H1 (cell line): ENCODE data around the gene LCP1. TPM values are rescaled to one million over a fixed set of nuclear protein-coding genes. Genes with fewer than 3 reads are reported as not detected.

ENCODE experiments used
- CTCF ChIA-PET: fragments of 300-600 bp; sonication (Branson Sonifier 250); formaldehyde crosslinking; loops from one replicate; lab custom pipeline; 2021; ENCODE audit not compliant: partially characterized antibody; lab: Charles Lee
- POLR2A ChIA-PET: fragments of 300-600 bp; sonication (Branson Sonifier 250); formaldehyde crosslinking; loops from one replicate; lab custom pipeline; 2021; ENCODE audit warnings: inconsistent platforms; ENCODE audit not compliant: partially characterized antibody; lab: Charles Lee
- DNase-seq, 2 experiments: peaks; one replicate each; pipeline versions ENCODE4 v3.0.0 to v3.0.0-alpha.2; 2010 to 2022; ENCODE audit warnings: low spot score in 2 of 2, low read depth in 1 of 2, mixed read lengths in 1 of 2
- FAIRE-seq: peaks from 2 replicates; lab custom pipeline; 2011; peaks lifted over from hg19 to GRCh38; lab: Jason Lieb, UNC
- H2AFZ ChIP-seq: 2 replicates; pipeline ENCODE4 v1.8.1; 2012; ENCODE audit warnings: low read length, inconsistent platforms
- H2AK5ac ChIP-seq: 2 replicates; pipeline ENCODE4 v1.6.1; 2013; ENCODE audit warnings: low read depth, low read length
- H2BK120ac ChIP-seq: replicated peaks from 2 replicates; pipeline ENCODE3; 2013; ENCODE audit warnings: low read depth, low read length, inconsistent platforms
- H2BK12ac ChIP-seq: 2 replicates; pipeline ENCODE4 v1.6.1; 2013; ENCODE audit warnings: low read depth, low read length
- H2BK15ac ChIP-seq: 2 replicates; pipeline ENCODE4 v1.6.1; 2013; ENCODE audit warnings: low read length
- H2BK20ac ChIP-seq: 2 replicates; pipeline ENCODE4 v1.6.1; 2013; ENCODE audit warnings: low read length
- H2BK5ac ChIP-seq: 2 replicates; pipeline ENCODE4 v1.6.1; 2013; ENCODE audit warnings: low read depth, low read length
- H3K14ac ChIP-seq: 2 replicates; pipeline ENCODE4 v1.6.1; 2013; ENCODE audit warnings: inconsistent platforms; ENCODE audit not compliant: insufficient read length
- H3K18ac ChIP-seq: 2 replicates; pipeline ENCODE4 v1.6.1; 2013; ENCODE audit warnings: low read length; ENCODE audit errors: extremely low read depth
- H3K23ac ChIP-seq: 2 replicates; pipeline ENCODE4 v1.6.1; 2013; ENCODE audit warnings: inconsistent platforms; ENCODE audit not compliant: insufficient read length
- H3K23me2 ChIP-seq: 2 replicates; pipeline ENCODE4 v1.6.1; 2013; ENCODE audit warnings: low read depth, low read length
- H3K27ac ChIP-seq: 2 replicates; pipeline ENCODE4 v1.6.1; 2011; ENCODE audit warnings: low read depth, low read length, inconsistent platforms
- H3K27me3 ChIP-seq, 4 experiments: replicated peaks in 1 of 4; 1 replicate in 1 of 4; 2 replicates in 3 of 4; pipeline versions ENCODE4 v1.6.1 to v1.8.1; 2011 to 2013; ENCODE audit warnings: low read length in 3 of 4, mild to moderate bottlenecking in 3 of 4, inconsistent platforms in 2 of 4, mixed read lengths in 2 of 4, moderate library complexity in 1 of 4; ENCODE audit not compliant: control insufficient read depth in 3 of 4, insufficient read depth in 3 of 4; ENCODE audit errors: extremely low read depth in 1 of 4
- H3K36me3 ChIP-seq, 4 experiments: 2 replicates each; pipeline versions ENCODE4 v1.6.1 to v1.8.1; 2011 to 2013; ENCODE audit warnings: mild to moderate bottlenecking in 4 of 4, low read length in 3 of 4, moderate library complexity in 2 of 4, control low read depth in 1 of 4, inconsistent platforms in 1 of 4; ENCODE audit not compliant: insufficient read depth in 4 of 4, control insufficient read depth in 2 of 4
- H3K4ac ChIP-seq: replicated peaks from 2 replicates; pipeline ENCODE3; 2013; ENCODE audit warnings: low read length, low read depth, mixed read lengths, inconsistent platforms; ENCODE audit not compliant: insufficient read length
- H3K4me1 ChIP-seq, 4 experiments: replicated peaks in 1 of 4; 1 replicate in 1 of 4; 2 replicates in 3 of 4; pipeline versions ENCODE4 v1.6.1 to v1.8.1; 2011 to 2013; ENCODE audit warnings: low read length in 3 of 4, inconsistent platforms in 2 of 4, mixed read lengths in 1 of 4; ENCODE audit not compliant: insufficient read depth in 4 of 4, control insufficient read depth in 3 of 4
- H3K4me2 ChIP-seq, 2 experiments: 2 replicates each; pipeline versions ENCODE4 v1.6.1 to v1.8.1; 2011 to 2013; ENCODE audit warnings: low read depth in 2 of 2, low read length in 2 of 2, control low read depth in 1 of 2, inconsistent platforms in 1 of 2, mild to moderate bottlenecking in 1 of 2; ENCODE audit not compliant: insufficient read depth in 1 of 2
- H3K4me3 ChIP-seq, 4 experiments: fragments of 200-600, 300-600 bp in 1 of 4; sonication (generic), shearing (Covaris generic), sonication (Bioruptor Twin) in 1 of 4; 2 replicates each; pipeline versions ENCODE4 v1.5.1 to v1.8.1; 2011 to 2016; ENCODE audit warnings: low read length in 4 of 4, low read depth in 3 of 4, control low read depth in 2 of 4, inconsistent platforms in 2 of 4, mild to moderate bottlenecking in 2 of 4, mixed read lengths in 1 of 4, moderate library complexity in 1 of 4; ENCODE audit not compliant: insufficient read depth in 2 of 4; ENCODE audit errors: extremely low read depth in 1 of 4
- H3K56ac ChIP-seq: replicated peaks from 2 replicates; pipeline ENCODE3; 2013; ENCODE audit warnings: low read depth, mild to moderate bottlenecking, mixed read lengths, low read length, inconsistent platforms; ENCODE audit not compliant: insufficient read length
- H3K79me1 ChIP-seq: 2 replicates; pipeline ENCODE4 v1.6.1; 2013; ENCODE audit warnings: low read depth, low read length, control low read depth
- H3K79me2 ChIP-seq, 2 experiments: 2 replicates each; pipeline versions ENCODE4 v1.6.1 to v1.8.1; 2012 to 2013; ENCODE audit warnings: low read length in 2 of 2, mild to moderate bottlenecking in 2 of 2, inconsistent platforms in 1 of 2; ENCODE audit not compliant: insufficient read depth in 2 of 2, control insufficient read depth in 1 of 2
- H3K9ac ChIP-seq, 4 experiments: replicated peaks in 1 of 4; 1 replicate in 1 of 4; 2 replicates in 3 of 4; pipeline versions ENCODE4 v1.6.1 to v1.8.1; 2011 to 2013; ENCODE audit warnings: low read depth in 3 of 4, low read length in 3 of 4, control low read depth in 2 of 4, mild to moderate bottlenecking in 2 of 4, moderate library complexity in 2 of 4, inconsistent platforms in 1 of 4; ENCODE audit errors: extremely low read depth in 1 of 4
- H3K9me3 ChIP-seq, 2 experiments: 2 replicates each; pipeline versions ENCODE4 v1.6.1 to v1.8.1; 2012 to 2013; ENCODE audit warnings: mild to moderate bottlenecking in 2 of 2, moderate library complexity in 2 of 2, control low read depth in 1 of 2, inconsistent platforms in 1 of 2, low read depth in 1 of 2, low read length in 1 of 2, mixed read lengths in 1 of 2; ENCODE audit not compliant: insufficient read depth in 2 of 2
- H4K20me1 ChIP-seq, 2 experiments: replicated peaks in 1 of 2; 2 replicates each; pipeline versions ENCODE3 to v1.8.1; 2011 to 2013; ENCODE audit warnings: inconsistent platforms in 2 of 2, low read length in 2 of 2, mild to moderate bottlenecking in 1 of 2; ENCODE audit not compliant: insufficient read depth in 2 of 2, control insufficient read depth in 1 of 2
- H4K5ac ChIP-seq: 2 replicates; pipeline ENCODE4 v1.6.1; 2013; ENCODE audit warnings: low read length, low read depth, mixed read lengths, inconsistent platforms; ENCODE audit not compliant: insufficient read length
- H4K8ac ChIP-seq: 2 replicates; pipeline ENCODE4 v1.8.0; 2013; ENCODE audit warnings: mild to moderate bottlenecking, moderate library complexity, low read length, inconsistent platforms; ENCODE audit not compliant: insufficient read depth; ENCODE audit errors: extremely low read depth
- H4K91ac ChIP-seq: replicated peaks from 2 replicates; pipeline ENCODE3; 2013; ENCODE audit warnings: low read length, mixed read lengths, inconsistent platforms; ENCODE audit not compliant: insufficient read length
- BRCA1 ChIP-seq: IDR thresholded peaks from 2 replicates; pipeline ENCODE4 v1.6.1; 2012; ENCODE audit warnings: low read depth, low read length, improper control_type of control experiment
- CTBP2 ChIP-seq: IDR thresholded peaks from 2 replicates; pipeline ENCODE4 v1.7.0; 2011; ENCODE audit warnings: borderline replicate concordance, mild to moderate bottlenecking, moderate library complexity, mixed read lengths, low read length; ENCODE audit not compliant: insufficient read depth, insufficient read length
- WGBS, 2 experiments: shearing (Covaris generic) in 1 of 2; methylation state at CpG; one replicate each; pipeline versions ENCODE4 v1.1.6 to v1.1.7; 2013 to 2015; ENCODE audit warnings: low lambda C conversion rate in 2 of 2, mixed read lengths in 2 of 2, inconsistent platforms in 1 of 2, low coverage in 1 of 2, missing lambda C conversion rate in 1 of 2; ENCODE audit not compliant: insufficient replicate concordance in 2 of 2, insufficient coverage in 1 of 2, insufficient read length in 1 of 2; ENCODE audit errors: extremely low coverage in 1 of 2, missing lambda C conversion rate in 1 of 2; 5-methylcytosine and 5-hydroxymethylcytosine counted together
- polyA plus RNA-seq, 7 experiments: library from polyadenylated mRNA; depleted of rRNA in 3 of 7; stranded (reverse) in 5 of 7; unstranded in 2 of 7; fragments of >200 nt in 5 of 7; fragments of 200-250 nt in 2 of 7; gene quantifications; 1 replicate in 5 of 7; 2 replicates in 1 of 7; 4 replicates in 1 of 7; pipeline versions ENCODE4 v1.2.1 to v1.2.3, GENCODE V29; 2011 to 2013; ENCODE audit warnings: missing spikeins in 2 of 7, mixed read lengths in 2 of 7
- total RNA-seq: library from RNA; stranded (reverse); fragmentation: NEBNext Ultra II Directional; extraction: Animal tissue kit (Norgen Biotek cat#: 25700); gene quantifications from 2 replicates; pipeline ENCODE4 v1.2.1, GENCODE V29; 2021

LCP1 gene
- total and polyA plus RNA-seq, 2 of the 8 experiments (the other 6 are each of a cell fraction or from before 2014, with no cell fraction given), result 0.65 to 4.3 TPM

DNA sequence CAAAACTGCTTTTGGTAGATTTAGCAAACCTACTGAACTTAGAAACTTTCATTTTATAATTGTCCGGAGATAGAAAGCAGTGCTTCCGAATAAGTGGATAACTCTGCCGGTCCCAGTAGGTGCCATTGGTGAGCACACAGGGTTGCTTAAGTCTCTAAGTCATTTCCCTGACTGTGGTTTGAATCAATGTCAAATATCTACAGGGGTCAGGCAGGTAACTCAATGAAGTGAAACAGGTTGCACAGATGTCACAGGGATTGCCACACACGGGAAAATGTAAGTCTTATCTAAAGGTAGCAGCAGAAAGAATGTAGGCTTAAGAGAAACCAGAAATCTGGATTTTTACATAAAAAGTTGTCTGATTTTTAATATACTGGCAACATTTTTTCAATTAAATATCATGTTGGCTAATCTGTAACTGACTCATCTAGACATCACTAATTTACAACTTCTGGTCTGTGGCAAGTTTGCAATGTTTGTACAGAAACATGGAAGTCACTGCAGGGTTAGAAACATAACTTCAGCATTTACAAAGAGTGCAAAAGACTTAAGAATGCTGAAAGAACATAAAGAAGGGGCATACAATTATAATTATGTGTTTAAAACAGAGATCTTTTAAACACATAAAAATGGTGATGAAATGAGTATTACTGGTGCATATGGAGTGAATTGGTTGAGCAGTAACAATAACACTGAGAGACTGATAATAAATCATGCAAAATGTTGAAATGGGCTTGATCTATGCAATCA lies 15.5 kb upstream of the LCP1 start:
- no peak overlapping the region for H3K14ac ChIP-seq
- ChIA-PET CTCF (no interaction called here), POLR2A (no interaction called here)
- 83% methylated on average over 4 of the region's 4 CpGs; no CpG with 5 or more reads in 1 of the 2 experiments for WGBS, 2 experiments
- no peaks in the 10 kb centered on the region for H4K20me1 ChIP-seq
- H3K9me3 ChIP-seq, result no peaks in the 10 kb centered on the region
- no peak overlapping the region for H3K18ac ChIP-seq
- no peak overlapping the region for H4K91ac ChIP-seq
- H2BK12ac ChIP-seq, result no peak overlapping the region
- H2BK120ac ChIP-seq, result no peak overlapping the region
- no peak overlapping the region for H3K4me3 ChIP-seq
- no peak overlapping the region for H3K27ac ChIP-seq
- no peak overlapping the region for H4K8ac ChIP-seq
- no peaks in the 10 kb centered on the region for H3K79me2 ChIP-seq
- no peaks in the 10 kb centered on the region for H3K36me3 ChIP-seq
- H3K4me2 ChIP-seq, result no peak overlapping the region
- no peak overlapping the region for H3K56ac ChIP-seq
- H3K27me3 ChIP-seq, result no peaks in the 10 kb centered on the region
- no peak overlapping the region for H4K5ac ChIP-seq
- H2BK15ac ChIP-seq, result no peak overlapping the region
- no peaks in the 10 kb centered on the region for H3K79me1 ChIP-seq
- H2BK5ac ChIP-seq, result no peak overlapping the region
- DNase-seq (no peak), FAIRE-seq (no peak)
- no peak overlapping the region for H3K23ac ChIP-seq
- no peak overlapping the region for H3K4ac ChIP-seq
- H3K23me2 ChIP-seq, result no peaks in the 10 kb centered on the region; the same call in 1 of the 2 replicates
- no peak overlapping the region for H2AFZ ChIP-seq
- H3K9ac ChIP-seq, result no peak overlapping the region
- no peaks in the 10 kb centered on the region for H3K4me1 ChIP-seq
- H2AK5ac ChIP-seq, result no peak overlapping the region
- no peak for TF ChIP-seq CTBP2
- no peak for TF ChIP-seq BRCA1
- H2BK20ac ChIP-seq, result no peak overlapping the region
